ENCODE measurements around the gene MTG2. TPM values are rescaled to one million over a fixed set of nuclear protein-coding genes. Genes with fewer than 3 reads are reported as not detected.

The MTG2 gene
- total RNA-seq, 2 donors from 2014 or later: 40.0 to 53.0 TPM

DNA sequence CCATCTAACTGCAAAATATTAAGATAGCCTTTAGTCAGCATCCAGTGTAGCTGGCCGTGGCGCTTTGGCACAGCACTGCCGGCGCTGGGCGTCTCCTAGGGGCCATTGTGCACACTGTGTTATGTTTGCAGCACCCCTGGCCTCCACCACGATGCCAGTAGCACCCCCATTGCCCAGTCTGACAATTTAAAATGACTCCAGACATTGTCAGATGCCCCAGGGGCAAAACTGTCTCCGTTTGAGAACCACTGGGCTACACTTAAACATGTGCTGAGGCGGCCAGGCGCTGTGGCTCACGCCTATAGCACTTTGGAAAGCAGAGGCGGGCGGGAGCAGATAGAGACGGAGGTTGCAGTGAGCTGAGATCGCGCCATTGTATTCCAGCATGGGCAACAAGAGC is 6.0 kb upstream of the MTG2 start:
- no peak overlapping the region for H3K4me3 ChIP-seq
- TF ChIP-seq, protein P1, sequence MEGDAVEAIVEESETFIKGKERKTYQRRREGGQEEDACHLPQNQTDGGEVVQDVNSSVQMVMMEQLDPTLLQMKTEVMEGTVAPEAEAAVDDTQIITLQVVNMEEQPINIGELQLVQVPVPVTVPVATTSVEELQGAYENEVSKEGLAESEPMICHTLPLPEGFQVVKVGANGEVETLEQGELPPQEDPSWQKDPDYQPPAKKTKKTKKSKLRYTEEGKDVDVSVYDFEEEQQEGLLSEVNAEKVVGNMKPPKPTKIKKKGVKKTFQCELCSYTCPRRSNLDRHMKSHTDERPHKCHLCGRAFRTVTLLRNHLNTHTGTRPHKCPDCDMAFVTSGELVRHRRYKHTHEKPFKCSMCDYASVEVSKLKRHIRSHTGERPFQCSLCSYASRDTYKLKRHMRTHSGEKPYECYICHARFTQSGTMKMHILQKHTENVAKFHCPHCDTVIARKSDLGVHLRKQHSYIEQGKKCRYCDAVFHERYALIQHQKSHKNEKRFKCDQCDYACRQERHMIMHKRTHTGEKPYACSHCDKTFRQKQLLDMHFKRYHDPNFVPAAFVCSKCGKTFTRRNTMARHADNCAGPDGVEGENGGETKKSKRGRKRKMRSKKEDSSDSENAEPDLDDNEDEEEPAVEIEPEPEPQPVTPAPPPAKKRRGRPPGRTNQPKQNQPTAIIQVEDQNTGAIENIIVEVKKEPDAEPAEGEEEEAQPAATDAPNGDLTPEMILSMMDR (IDR thresholded peaks at IDR 0.05): no peak
- TF ChIP-seq POLR2A (IDR thresholded peaks at IDR 0.05) (no peak), POLR2AphosphoS5 (IDR thresholded peaks at IDR 0.05) (no peak)
- DNase-seq (ENCODE audit: low spot score): no peak
- H3K9me3 ChIP-seq: no peaks in the 10 kb centered on the region
- H3K36me3 ChIP-seq: no peaks in the 10 kb centered on the region
- no peaks in the 10 kb centered on the region for H3K27me3 ChIP-seq (replicated peaks; ENCODE audit: insufficient read depth)
- intact Hi-C loops (cut with DNase I): no loop called here
- no peaks in the 10 kb centered on the region for H3K4me1 ChIP-seq (replicated peaks)
- no peak overlapping the region for H3K27ac ChIP-seq
- 91% methylated on average over 15 of the region's 15 CpGs for WGBS

DNA sequence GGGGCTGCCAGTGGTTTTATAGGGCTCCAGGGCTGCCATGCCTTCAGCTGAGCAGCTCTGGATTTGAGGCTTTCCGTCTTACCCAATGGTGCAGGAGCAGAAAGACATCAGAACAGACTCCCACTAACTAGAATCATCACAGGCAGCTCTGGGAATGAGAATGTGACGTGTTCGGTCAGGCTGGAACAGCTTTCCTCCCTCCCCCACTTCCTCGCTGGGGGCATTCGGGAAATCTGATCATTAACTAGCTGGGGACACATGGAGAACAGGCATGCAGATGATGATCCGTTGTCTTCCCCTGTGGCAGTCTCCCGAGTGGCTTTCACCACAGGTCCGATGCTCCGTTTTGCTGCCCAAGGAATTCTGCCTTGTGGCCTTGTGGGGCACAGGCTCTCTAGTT is 5.5 kb upstream of the MTG2 start:
- intact Hi-C loops (cut with DNase I): no loop called here
- H3K27me3 ChIP-seq (replicated peaks; ENCODE audit: insufficient read depth): no peaks in the 10 kb centered on the region
- H3K4me1 ChIP-seq (replicated peaks): no peaks in the 10 kb centered on the region
- H3K27ac ChIP-seq: no peak overlapping the region
- H3K9me3 ChIP-seq: no peaks in the 10 kb centered on the region
- DNase-seq (ENCODE audit: low spot score): no peak
- 84% methylated on average over 9 of the region's 9 CpGs for WGBS
- TF ChIP-seq, protein P1 (IDR thresholded peaks at IDR 0.05): no peak
- no peak for TF ChIP-seq POLR2AphosphoS5 (IDR thresholded peaks at IDR 0.05)
- no peak for TF ChIP-seq POLR2A (IDR thresholded peaks at IDR 0.05)
- H3K4me3 ChIP-seq: no peak overlapping the region
- H3K36me3 ChIP-seq: no peaks in the 10 kb centered on the region

DNA sequence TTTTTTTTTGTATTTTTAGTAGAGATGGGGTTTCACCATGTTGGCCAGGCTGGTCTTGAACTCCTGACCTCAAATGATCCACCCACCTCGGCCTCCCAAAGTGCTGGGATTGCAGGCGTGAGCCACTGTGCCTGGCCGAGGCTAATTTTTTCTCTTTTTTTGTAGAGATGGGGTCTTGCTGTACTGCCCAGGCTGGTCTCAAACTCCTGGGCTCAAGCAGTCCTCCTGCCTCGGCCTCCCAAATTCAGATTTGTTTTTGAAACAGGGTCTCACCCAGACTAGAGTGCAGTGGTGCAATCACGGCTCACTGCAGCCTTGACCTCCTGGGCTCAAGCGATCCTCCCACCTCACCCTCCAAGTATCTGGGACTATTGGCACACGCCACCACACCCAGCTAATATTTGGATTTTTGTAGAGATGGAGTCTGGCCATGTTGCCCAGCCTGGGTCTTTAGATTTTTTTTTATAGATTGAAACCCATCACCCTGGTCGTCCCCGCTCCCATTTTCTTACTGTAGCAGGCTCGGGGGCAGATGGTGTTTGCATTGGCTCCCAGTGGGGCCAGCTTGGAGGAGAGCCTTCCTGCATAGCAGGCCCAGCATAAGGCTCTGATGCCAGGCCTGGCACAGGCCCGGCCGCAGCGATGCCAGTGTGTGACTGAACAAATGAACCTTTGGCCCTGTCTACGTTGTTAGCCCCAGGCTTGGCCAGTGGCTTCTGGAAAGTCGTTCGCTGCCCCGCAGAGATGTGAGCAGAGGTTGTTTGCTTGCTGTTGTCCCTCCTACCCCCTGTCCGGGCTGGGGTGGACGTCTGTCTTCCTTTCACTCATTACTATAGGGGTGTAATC is 4.3 kb upstream of the MTG2 start:
- H3K27ac ChIP-seq: no peak overlapping the region
- no peak overlapping the region for H3K4me3 ChIP-seq
- DNase-seq (ENCODE audit: low spot score): no peak
- no peaks in the 10 kb centered on the region for H3K36me3 ChIP-seq
- H3K9me3 ChIP-seq: no peaks in the 10 kb centered on the region
- no peaks in the 10 kb centered on the region for H3K27me3 ChIP-seq (replicated peaks; ENCODE audit: insufficient read depth)
- H3K4me1 ChIP-seq (replicated peaks): peaks cover 2% of the 10 kb centered on the region
- TF ChIP-seq POLR2A (IDR thresholded peaks at IDR 0.05) (no peak), POLR2AphosphoS5 (IDR thresholded peaks at IDR 0.05) (no peak)
- TF ChIP-seq, protein P1 (IDR thresholded peaks at IDR 0.05): no peak
- intact Hi-C loops (cut with DNase I): no loop called here
- WGBS: 91% methylated on average over 19 of the region's 19 CpGs

DNA sequence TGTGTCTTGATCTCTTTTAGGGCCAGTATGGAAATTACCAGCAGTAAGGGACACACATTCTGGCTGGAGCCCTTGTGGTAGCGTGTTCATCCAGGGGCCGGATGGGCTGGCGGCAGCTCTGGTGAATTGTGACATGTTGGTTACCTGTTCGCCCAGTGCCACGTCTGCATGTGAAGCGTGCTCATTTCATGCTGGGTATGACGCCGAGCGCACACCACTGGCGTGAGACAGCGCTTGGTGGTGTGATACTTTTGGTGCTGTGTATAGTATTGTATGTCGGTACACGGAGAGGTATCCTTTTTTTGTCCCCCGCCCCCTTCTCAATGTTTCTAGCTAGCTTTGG is 3.7 kb upstream of the MTG2 start:
- TF ChIP-seq POLR2A (IDR thresholded peaks at IDR 0.05): no peak
- TF ChIP-seq, protein P1 (IDR thresholded peaks at IDR 0.05): no peak
- no peak for TF ChIP-seq POLR2AphosphoS5 (IDR thresholded peaks at IDR 0.05)
- no peaks in the 10 kb centered on the region for H3K36me3 ChIP-seq
- no peak for DNase-seq (ENCODE audit: low spot score)
- H3K4me3 ChIP-seq: no peak overlapping the region
- 96% methylated on average over 14 of the region's 14 CpGs for WGBS
- intact Hi-C loops (cut with DNase I): no loop called here
- no peaks in the 10 kb centered on the region for H3K27me3 ChIP-seq (replicated peaks; ENCODE audit: insufficient read depth)
- no peak overlapping the region for H3K27ac ChIP-seq
- no peaks in the 10 kb centered on the region for H3K9me3 ChIP-seq
- H3K4me1 ChIP-seq (replicated peaks): peaks cover 4% of the 10 kb centered on the region

DNA sequence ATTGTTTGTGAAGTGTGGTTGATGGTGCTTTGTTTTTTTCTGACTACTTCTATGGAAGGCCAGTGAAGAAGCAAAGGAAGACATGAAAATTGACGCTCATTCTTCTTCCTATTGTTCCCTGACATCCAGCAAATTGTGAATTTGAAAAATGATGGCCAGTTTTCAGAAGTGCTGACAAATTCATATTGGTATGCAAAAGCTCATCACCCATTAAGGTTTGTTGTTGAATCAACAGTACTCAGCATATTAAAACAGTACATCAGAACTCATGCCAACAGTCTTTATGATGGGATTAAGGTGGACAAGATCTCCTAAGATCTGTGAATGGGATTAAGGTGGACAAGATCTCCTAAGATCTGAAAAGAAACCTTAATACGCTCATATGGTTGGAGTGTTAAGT is 1.0 kb upstream of the MTG2 start:
- H3K9me3 ChIP-seq: no peaks in the 10 kb centered on the region

More for the DNA sequence above, 1.0 kb upstream of the MTG2 start:
- WGBS: 89% methylated on average over 2 of the region's 2 CpGs
- no peak overlapping the region for H3K27ac ChIP-seq
- no peak for TF ChIP-seq POLR2A (IDR thresholded peaks at IDR 0.05)
- TF ChIP-seq, protein P1 (IDR thresholded peaks at IDR 0.05): no peak
- no peak for TF ChIP-seq POLR2AphosphoS5 (IDR thresholded peaks at IDR 0.05)
- H3K4me3 ChIP-seq: no peak overlapping the region
- no peaks in the 10 kb centered on the region for H3K27me3 ChIP-seq (replicated peaks; ENCODE audit: insufficient read depth)
- H3K4me1 ChIP-seq (replicated peaks): peaks cover 4% of the 10 kb centered on the region
- intact Hi-C loops (cut with DNase I): loop anchor here (10.0 kb wide), 1 partner anchor 203 kb away; the partner anchor contains the start of gene RPS21
- no peak for DNase-seq (ENCODE audit: low spot score)
- no peaks in the 10 kb centered on the region for H3K36me3 ChIP-seq
